ENCODE data around the gene GBGT1. TPM values are rescaled to one million over a fixed set of nuclear protein-coding genes. Genes with fewer than 3 reads are reported as not detected.

Gene GBGT1
- total RNA-seq, 1 donor from 2014 or later = 8.1 TPM

GRCh38 chr9:133121915-133122550, 41.7 kb downstream of the GBGT1 start:
- no peak for DNase-seq (ENCODE audit: low spot score)
- Mint-ChIP-seq H3K4me1 (ENCODE audit: low read depth) (peaks cover 26% of the 10 kb centered on the region), H3K27me3 (ENCODE audit: low read depth) (peaks cover 9% of the 10 kb centered on the region), H3K4me3 (ENCODE audit: unreplicated experiment) (peak overlapping the region; percentile 17), H3K36me3 (ENCODE audit: low read depth) (peaks cover 1% of the 10 kb centered on the region), H3K27ac (ENCODE audit: unreplicated experiment) (no peak overlapping the region), H3K9me3 (ENCODE audit: low read depth) (no peaks in the 10 kb centered on the region)
- TF ChIP-seq CTCF (IDR thresholded peaks at IDR 0.05) = no peak

- no peak for DNase-seq (ENCODE audit: low spot score)
- peaks cover 19% of the 10 kb centered on the region for H3K4me1 Mint-ChIP-seq (ENCODE audit: low read depth)
Measured at GRCh38 chr9:133121198-133121914, 42.4 kb downstream of the GBGT1 start, which contains the start of gene RALGDS. Gene RALGDS, minus strand, starts transcription at chr9:133121240. Its CDS starts 86 bp downstream, at chr9:133121154.

GRCh38 chr9:133120501-133121197, 43.1 kb downstream of the GBGT1 start:
- peaks cover 1% of the 10 kb centered on the region for H3K36me3 Mint-ChIP-seq (ENCODE audit: low read depth)
- no peak overlapping the region for H3K27ac Mint-ChIP-seq (ENCODE audit: unreplicated experiment)
- H3K4me1 Mint-ChIP-seq (ENCODE audit: low read depth) = peaks cover 12% of the 10 kb centered on the region
- peak overlapping the region; percentile 65 for H3K4me3 Mint-ChIP-seq (ENCODE audit: unreplicated experiment)
- peaks cover 9% of the 10 kb centered on the region for H3K27me3 Mint-ChIP-seq (ENCODE audit: low read depth)
- no peaks in the 10 kb centered on the region for H3K9me3 Mint-ChIP-seq (ENCODE audit: low read depth)
- no peak for DNase-seq (ENCODE audit: low spot score)
- TF ChIP-seq CTCF (IDR thresholded peaks at IDR 0.05) = peak; percentile 8

More at GRCh38 chr9:133121198-133121914, 42.4 kb downstream of the GBGT1 start, which contains the start of gene RALGDS:
- H3K27ac Mint-ChIP-seq (ENCODE audit: unreplicated experiment) = no peak within 1 kb of the TSS
- no peak for TF ChIP-seq CTCF (IDR thresholded peaks at IDR 0.05)
- peak within 1 kb of the TSS; percentile 65 for H3K4me3 Mint-ChIP-seq (ENCODE audit: unreplicated experiment)
- no peaks in the 10 kb centered on the region for H3K9me3 Mint-ChIP-seq (ENCODE audit: low read depth)
- peaks cover 9% of the 10 kb centered on the region for H3K27me3 Mint-ChIP-seq (ENCODE audit: low read depth)
- H3K36me3 Mint-ChIP-seq (ENCODE audit: low read depth) = peaks cover 1% of the 10 kb centered on the region

- no peak overlapping the region for H3K27ac Mint-ChIP-seq (ENCODE audit: unreplicated experiment)
- DNase-seq (ENCODE audit: low spot score) = no peak
- H3K27me3 Mint-ChIP-seq (ENCODE audit: low read depth) = peaks cover 7% of the 10 kb centered on the region
- H3K4me1 Mint-ChIP-seq (ENCODE audit: low read depth) = peaks cover 12% of the 10 kb centered on the region
- peak overlapping the region; percentile 65 for H3K4me3 Mint-ChIP-seq (ENCODE audit: unreplicated experiment)
- no peak for TF ChIP-seq CTCF (IDR thresholded peaks at IDR 0.05)
- H3K36me3 Mint-ChIP-seq (ENCODE audit: low read depth) = peaks cover 1% of the 10 kb centered on the region
- no peaks in the 10 kb centered on the region for H3K9me3 Mint-ChIP-seq (ENCODE audit: low read depth)
Measured at GRCh38 chr9:133119846-133120500, 43.7 kb downstream of the GBGT1 start.

Measured in chondrocyte (in vitro differentiated cells).